DMS79 treated with DMSO at 0.1 percent for 48 hours (cell line): ENCODE data around the gene CARS2.
"Not testable (repeated sequence)": the region's sequence is repeated elsewhere in the genome, so short reads cannot be mapped to it uniquely, and the experiment has no call there.

ENCODE experiments used
- DNase-seq: peaks from one replicate; lab custom pipeline; 2025; lab: John Stamatoyannopoulos, UW

Gene CARS2

GRCh38 chr13:110617321-110618072 is 88.4 kb downstream of the CARS2 start:
- no peak for DNase-seq

- DNase-seq = peak; percentile 34
These were observed 89.5 kb downstream of the CARS2 start for GRCh38 chr13:110616103-110617101.

GRCh38 chr13:110615322-110616102 is 90.4 kb downstream of the CARS2 start, which contains the start of gene NAXD:
Gene NAXD (plus strand): TSS chr13:110615545. CDS start chr13:110615602, 57 bp downstream.
- DNase-seq = peak; percentile 98

- no peak for DNase-seq
These were observed 91.0 kb downstream of the CARS2 start for GRCh38 chr13:110615005-110615321.

GRCh38 chr13:110610955-110611595 is 94.8 kb downstream of the CARS2 start:
- no peak for DNase-seq

- no peak for DNase-seq
These were observed 98.2 kb downstream of the CARS2 start for GRCh38 chr13:110607675-110608224.

- DNase-seq = not testable (repeated sequence)
These were observed 99.6 kb downstream of the CARS2 start for GRCh38 chr13:110606281-110606680.

GRCh38 chr13:110605132-110605531 is 100.8 kb downstream of the CARS2 start:
- no peak for DNase-seq

GRCh38 chr13:110600980-110601379 is 104.9 kb downstream of the CARS2 start:
- DNase-seq = no peak

GRCh38 chr13:110600261-110600819 is 105.6 kb downstream of the CARS2 start:
- no peak for DNase-seq

GRCh38 chr13:110597041-110597689 is 108.8 kb downstream of the CARS2 start:
- DNase-seq = no peak

- DNase-seq = peak; percentile 69
These were observed 112.3 kb downstream of the CARS2 start for GRCh38 chr13:110593430-110594130.

- no peak for DNase-seq
These were observed 113.3 kb downstream of the CARS2 start for GRCh38 chr13:110592665-110593064.
